Tibial artery (tissue), 4 donors: ENCODE results near the gene DDI1.
A peak's percentile ranks its signal among the peaks of the same experiment; 100 is the strongest.

Experiments
- DNase-seq, 2 donors: peaks; one replicate each; pipeline ENCODE4 v3.0.0-alpha.2; 2019
- H3K27ac ChIP-seq, 2 donors: fragments of 200-600 bp; sonication (generic) in 1 of 2; 1 replicate in 1 of 2; 2 replicates in 1 of 2; pipeline ENCODE4 v1.5.1; 2018 to 2019; ENCODE audit warnings: mild to moderate bottlenecking in 1 of 2
- H3K27me3 ChIP-seq, 2 donors: fragments of 200-600 bp; sonication (generic) in 1 of 2; one replicate each; pipeline versions ENCODE4 v1.5.1 to v1.6.0; 2016 to 2019
- H3K36me3 ChIP-seq, 3 donors: fragments of 200-600 bp; sonication (generic) in 2 of 3; one replicate each; pipeline ENCODE4 v1.5.1; 2016 to 2019; ENCODE audit warnings: mild to moderate bottlenecking in 2 of 3
- H3K4me1 ChIP-seq, 4 donors: fragments of 200-600 bp; sonication (generic) in 2 of 4; 1 replicate in 3 of 4; 2 replicates in 1 of 4; pipeline ENCODE4 v1.5.1; 2016 to 2019
- H3K4me3 ChIP-seq, 2 donors: fragments of 200-600 bp; sonication (generic) in 1 of 2; 1 replicate in 1 of 2; 2 replicates in 1 of 2; pipeline ENCODE4 v1.5.1; 2018 to 2019; ENCODE audit warnings: mild to moderate bottlenecking in 2 of 2
- H3K9me3 ChIP-seq, 3 donors: fragments of 200-600 bp; sonication (generic) in 1 of 3; one replicate each; pipeline ENCODE4 v1.5.1; 2016 to 2019
- intact Hi-C: fragments of 100-400 bp; cut with DNase I; formaldehyde crosslinking; loops from one replicate; pipeline ENCODE4 v1.15.0; 2023; ENCODE audit warnings: low total_unique reads
- TF ChIP-seq, protein P1 (sequence below), 2 experiments: fragments of 200-600 bp in 1 of 2; fragments of 450-650 bp in 1 of 2; IDR thresholded peaks; one replicate each; pipeline ENCODE4 v1.5.1; 2017 to 2019; ENCODE audit warnings: antibody characterized with exemption in 2 of 2, mild to moderate bottlenecking in 1 of 2, moderate library complexity in 1 of 2

The DDI1 gene

DNA sequence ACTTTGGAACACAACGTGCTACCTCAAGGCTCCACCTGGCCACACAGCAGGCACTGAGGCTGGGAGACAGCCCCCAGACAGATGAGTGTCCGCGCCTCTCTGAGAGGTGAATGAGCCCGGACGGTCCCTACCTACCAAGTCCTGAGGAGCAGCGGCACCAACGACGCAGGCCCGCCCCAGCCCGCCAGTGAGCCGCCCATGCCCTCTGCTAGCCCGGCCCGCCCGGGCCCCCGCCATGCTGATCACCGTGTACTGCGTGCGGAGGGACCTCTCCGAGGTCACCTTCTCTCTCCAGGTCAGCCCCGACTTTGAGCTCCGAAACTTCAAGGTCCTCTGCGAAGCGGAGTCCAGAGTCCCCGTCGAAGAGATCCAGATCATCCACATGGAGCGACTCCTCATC is at the start of gene DDI1:
Gene DDI1, plus strand, starts transcription at position 53 of the 400 bp plus-strand sequence. Its CDS starts 183 bp downstream, at position 236.
- DNase-seq: peak in 1 of 2 donors; percentile 63
- intact Hi-C loops: no loop called here
- Histone ChIP-seq H3K27ac (no peak within 1 kb of the TSS), H3K36me3 (no peaks in the 10 kb centered on the region), H3K9me3 (no peaks in the 10 kb centered on the region), H3K27me3 (no peaks in the 10 kb centered on the region), H3K4me3 (no peak within 1 kb of the TSS), H3K4me1 (peaks cover 0 to 5% (median 2%) of the 10 kb centered on the region in 4 donors)
- TF ChIP-seq, protein P1, sequence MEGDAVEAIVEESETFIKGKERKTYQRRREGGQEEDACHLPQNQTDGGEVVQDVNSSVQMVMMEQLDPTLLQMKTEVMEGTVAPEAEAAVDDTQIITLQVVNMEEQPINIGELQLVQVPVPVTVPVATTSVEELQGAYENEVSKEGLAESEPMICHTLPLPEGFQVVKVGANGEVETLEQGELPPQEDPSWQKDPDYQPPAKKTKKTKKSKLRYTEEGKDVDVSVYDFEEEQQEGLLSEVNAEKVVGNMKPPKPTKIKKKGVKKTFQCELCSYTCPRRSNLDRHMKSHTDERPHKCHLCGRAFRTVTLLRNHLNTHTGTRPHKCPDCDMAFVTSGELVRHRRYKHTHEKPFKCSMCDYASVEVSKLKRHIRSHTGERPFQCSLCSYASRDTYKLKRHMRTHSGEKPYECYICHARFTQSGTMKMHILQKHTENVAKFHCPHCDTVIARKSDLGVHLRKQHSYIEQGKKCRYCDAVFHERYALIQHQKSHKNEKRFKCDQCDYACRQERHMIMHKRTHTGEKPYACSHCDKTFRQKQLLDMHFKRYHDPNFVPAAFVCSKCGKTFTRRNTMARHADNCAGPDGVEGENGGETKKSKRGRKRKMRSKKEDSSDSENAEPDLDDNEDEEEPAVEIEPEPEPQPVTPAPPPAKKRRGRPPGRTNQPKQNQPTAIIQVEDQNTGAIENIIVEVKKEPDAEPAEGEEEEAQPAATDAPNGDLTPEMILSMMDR (IDR thresholded peaks at IDR 0.05): no peak

DNA sequence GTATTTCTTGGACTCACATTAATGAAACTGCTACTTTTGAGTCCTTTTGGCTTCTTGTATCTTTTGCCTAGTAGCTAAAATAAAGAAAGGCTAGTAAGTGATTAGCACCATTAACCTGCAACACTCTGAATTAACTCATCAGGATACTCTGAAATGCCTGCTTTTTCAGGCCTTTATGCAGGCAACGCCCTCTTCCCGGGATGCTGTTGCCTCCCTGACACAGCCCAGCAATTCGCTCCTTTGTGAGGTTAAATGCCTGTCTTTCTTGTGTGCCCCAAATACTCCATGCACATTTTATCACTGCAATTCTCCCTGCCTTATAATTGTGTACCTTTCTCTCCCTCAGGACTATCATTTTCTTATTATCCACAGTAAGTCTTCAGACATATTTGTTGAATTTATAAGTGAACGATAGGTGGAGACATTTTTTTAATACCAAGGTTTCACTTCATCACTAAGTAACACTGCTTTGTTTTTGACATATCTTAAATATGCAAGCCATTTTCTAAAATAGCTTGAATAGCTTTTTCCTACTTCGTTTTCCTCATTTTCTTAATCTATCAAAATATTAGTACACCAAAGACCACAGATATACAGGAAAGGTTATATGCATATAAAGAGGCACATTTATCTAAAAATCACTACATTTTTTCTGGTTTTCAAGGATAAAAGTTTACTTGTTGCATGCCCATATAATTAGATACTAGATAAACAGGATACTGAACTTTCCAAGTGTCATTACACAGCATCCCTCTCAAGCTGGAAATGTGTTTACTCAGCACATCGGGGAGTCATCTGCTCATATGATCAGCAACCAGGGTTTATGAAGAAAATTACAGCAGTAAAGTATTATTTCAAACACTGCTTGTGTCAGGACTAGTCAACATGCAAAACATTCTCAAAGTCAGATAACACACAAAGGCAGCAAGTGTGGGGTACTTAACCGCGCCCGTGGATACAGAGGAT is 48.5 kb upstream of the DDI1 start:
- Histone ChIP-seq H3K4me3 (no peak overlapping the region), H3K36me3 (peaks cover 0 to 4% (median 0%) of the 10 kb centered on the region in 3 donors), H3K4me1 (no peaks in the 10 kb centered on the region), H3K27ac (no peak overlapping the region), H3K9me3 (no peaks in the 10 kb centered on the region), H3K27me3 (no peaks in the 10 kb centered on the region)
- DNase-seq: no peak
- TF ChIP-seq, protein P1 (IDR thresholded peaks at IDR 0.05): no peak
- intact Hi-C loops: no loop called here

DNA sequence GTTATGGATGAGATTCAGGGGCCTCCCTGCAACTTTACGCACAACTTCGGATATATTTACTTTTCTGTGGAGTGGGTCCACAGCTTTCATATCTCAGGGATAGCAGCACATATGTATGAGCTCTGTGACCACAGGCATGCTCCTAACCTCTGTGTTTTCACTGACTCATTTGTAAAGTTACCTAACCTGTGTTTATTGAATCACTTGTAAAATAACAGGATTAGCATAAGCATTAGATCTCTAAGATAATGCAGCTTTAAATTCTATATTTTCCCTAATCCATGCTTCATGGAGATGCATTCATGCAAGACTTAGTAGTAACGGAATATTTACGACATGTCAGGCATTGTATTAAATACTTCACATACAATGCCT is 47.9 kb upstream of the DDI1 start:
- intact Hi-C loops: no loop called here
- Histone ChIP-seq H3K36me3 (peaks cover 0 to 4% (median 0%) of the 10 kb centered on the region in 3 donors), H3K4me1 (no peaks in the 10 kb centered on the region), H3K9me3 (no peaks in the 10 kb centered on the region), H3K27ac (no peak overlapping the region), H3K4me3 (no peak overlapping the region), H3K27me3 (no peaks in the 10 kb centered on the region)
- no peak for DNase-seq
- TF ChIP-seq, protein P1 (IDR thresholded peaks at IDR 0.05): no peak

DNA sequence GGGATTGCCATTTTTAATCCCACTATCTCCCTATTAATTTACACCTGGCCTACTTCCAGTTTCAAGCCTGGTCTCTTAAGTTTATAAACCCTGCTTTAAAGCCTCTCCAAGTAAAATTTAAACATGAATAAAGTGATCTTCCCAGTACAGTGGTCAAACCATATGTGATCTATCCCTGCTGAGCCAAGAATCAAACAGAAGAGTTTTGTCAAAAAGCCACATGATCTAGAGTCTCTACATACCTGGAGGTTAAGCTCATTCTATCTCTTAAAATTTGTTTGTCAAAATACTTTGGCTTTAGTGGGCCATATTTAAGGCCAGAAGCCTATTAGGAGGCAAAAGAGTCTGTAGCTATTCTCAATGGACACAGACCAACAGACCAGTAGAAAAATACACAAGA is 42.9 kb upstream of the DDI1 start:
- TF ChIP-seq, protein P1 (IDR thresholded peaks at IDR 0.05): no peak
- no peaks in the 10 kb centered on the region for H3K4me1 ChIP-seq
- H3K27ac ChIP-seq: no peak overlapping the region
- H3K9me3 ChIP-seq: no peaks in the 10 kb centered on the region
- intact Hi-C loops: no loop called here
- no peak overlapping the region for H3K4me3 ChIP-seq
- no peaks in the 10 kb centered on the region for H3K36me3 ChIP-seq
- no peaks in the 10 kb centered on the region for H3K27me3 ChIP-seq
- no peak for DNase-seq

DNA sequence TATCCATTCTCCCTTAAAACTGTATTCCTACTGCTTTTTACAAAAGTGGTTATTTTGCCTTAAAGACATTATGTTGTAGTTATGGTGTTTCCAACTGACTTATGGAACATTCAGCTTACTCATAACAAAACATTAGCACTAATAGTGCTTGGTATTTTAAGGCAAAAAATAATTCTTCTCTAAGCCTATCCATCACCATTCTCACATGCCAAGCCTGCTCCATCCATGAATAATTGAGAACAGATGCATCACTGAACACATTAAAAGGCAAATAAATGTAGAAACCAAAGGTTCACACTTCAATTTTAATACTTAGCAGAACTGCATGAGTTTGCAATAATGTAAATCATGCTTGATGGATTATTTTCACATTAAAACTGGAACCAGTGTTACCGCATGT is 42.3 kb upstream of the DDI1 start:
- Histone ChIP-seq H3K4me1 (no peaks in the 10 kb centered on the region), H3K4me3 (no peak overlapping the region), H3K36me3 (no peaks in the 10 kb centered on the region), H3K9me3 (no peaks in the 10 kb centered on the region), H3K27ac (no peak overlapping the region), H3K27me3 (no peaks in the 10 kb centered on the region)
- intact Hi-C loops: no loop called here
- no peak for DNase-seq
- TF ChIP-seq, protein P1 (IDR thresholded peaks at IDR 0.05): no peak
